NCI-H226 (cell line): Measurements from ENCODE around the gene C3orf52.

ENCODE experiments used
- DNase-seq: peaks from one replicate; pipeline ENCODE4 v3.0.0-alpha.2; 2015

C3orf52 gene

DNA sequence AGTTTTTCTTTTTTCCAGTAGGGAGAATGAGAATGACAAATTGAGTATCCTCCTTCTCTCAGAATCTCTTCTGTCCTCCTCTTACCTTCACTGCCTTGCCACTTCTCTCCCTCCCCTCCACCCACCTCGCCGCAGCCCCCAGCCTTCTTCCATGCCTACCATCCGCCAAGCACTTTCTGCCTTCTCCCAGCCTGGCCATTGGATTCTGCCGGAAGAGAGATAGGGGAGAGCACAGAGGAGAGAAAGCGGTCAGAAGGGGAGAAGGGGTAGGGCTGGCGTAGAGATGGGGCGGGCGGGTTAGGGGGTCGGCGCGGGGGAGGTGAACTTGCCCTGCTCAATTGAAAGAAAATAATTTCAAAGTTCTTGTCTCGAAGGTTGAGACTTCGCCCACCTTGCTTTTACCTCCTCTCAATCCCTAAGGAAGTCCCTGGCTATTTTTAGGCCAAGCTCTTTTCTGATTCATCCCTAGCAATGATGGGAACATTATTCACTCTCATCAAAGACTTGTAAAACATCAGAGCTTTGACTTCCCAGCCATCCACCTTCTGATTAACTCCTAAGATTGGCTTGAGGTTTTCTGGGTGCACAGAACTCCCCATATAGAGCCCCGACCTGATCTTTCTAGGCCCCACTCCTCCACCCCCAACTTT, 811 bp downstream of the C3orf52 start:
- peak; percentile 38 for DNase-seq

DNA sequence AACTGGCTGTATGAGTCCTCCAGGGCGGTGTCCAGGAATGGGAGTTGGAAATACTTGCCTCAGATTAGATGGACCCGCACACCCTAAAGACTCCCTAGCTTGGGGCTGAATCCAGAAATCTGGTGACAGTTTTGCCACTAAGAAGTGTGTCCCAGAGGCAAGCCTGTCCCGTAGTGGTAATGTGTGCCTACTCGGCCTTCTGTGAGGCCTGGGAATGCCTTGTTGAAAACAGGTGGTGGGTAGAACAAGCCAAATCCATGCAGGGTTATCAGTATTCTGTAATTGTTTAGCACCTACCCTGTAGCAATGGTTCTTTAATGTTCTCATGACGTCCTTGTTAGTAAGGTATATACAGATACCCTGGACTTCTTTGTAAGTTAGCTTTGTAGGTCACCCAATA, 1.6 kb downstream of the C3orf52 start:
- DNase-seq = no peak

DNA sequence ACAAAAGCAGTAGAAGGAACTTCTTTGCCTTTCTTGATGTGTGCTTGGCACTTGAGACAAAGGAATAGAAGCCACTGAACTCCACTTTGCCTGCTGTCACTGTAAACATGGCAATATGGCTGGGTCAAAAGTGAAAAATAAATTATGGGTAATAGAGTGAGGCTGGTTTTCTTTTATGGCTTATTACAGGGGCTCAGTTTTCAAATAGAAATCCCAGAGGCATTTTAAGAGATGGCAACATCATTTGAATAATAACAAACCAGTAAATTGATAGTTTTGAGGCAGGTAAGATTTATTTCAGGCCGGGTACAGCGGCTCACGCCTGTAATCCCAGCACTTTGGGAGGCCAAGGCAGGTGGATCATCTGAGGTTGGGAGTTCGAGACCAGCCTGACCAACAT, 2.8 kb downstream of the C3orf52 start:
- no peak for DNase-seq

DNA sequence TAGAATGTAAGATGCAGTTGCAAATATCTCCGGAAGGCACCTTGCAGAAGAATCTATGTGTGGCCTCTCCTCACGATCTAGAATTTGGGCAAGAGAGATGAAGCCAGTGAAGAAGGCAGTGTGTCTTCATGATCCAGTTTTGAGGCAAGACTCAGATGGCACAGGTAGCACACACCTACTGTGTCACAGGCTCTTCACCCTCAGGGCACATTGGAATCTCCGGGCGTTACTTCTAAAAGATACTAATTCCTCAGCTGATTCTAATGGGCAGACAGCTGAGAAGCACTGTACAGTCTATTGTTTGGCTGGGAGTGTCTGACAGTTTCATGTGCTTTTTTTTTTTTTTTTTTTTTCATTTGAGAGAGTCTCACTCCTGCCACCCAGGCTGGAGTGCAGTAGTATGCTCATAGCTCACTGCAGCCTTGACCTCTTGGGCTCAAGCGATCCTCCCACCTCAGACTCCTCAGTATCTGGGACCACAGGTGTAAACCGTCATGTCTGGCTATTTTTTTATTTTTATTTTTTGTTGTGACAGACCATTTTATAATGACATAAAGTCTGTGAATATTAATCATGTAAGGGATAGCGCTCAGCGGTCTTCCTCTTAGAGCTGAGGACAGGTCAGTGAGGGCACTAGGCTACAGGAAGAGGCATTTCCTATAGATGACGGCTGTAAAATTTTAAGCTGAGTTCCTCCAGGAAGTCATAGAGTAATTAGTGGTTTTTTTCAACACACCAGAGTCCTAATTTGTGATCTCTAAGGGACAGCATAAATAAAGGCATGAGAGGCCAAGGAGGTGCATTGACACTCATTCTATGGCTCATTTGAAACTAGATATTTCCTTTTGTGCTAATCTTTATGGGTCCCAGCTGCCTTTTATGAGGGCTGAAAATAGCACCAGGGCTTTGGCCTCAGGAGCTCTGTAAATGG, 4.0 kb downstream of the C3orf52 start:
- no peak for DNase-seq

DNA sequence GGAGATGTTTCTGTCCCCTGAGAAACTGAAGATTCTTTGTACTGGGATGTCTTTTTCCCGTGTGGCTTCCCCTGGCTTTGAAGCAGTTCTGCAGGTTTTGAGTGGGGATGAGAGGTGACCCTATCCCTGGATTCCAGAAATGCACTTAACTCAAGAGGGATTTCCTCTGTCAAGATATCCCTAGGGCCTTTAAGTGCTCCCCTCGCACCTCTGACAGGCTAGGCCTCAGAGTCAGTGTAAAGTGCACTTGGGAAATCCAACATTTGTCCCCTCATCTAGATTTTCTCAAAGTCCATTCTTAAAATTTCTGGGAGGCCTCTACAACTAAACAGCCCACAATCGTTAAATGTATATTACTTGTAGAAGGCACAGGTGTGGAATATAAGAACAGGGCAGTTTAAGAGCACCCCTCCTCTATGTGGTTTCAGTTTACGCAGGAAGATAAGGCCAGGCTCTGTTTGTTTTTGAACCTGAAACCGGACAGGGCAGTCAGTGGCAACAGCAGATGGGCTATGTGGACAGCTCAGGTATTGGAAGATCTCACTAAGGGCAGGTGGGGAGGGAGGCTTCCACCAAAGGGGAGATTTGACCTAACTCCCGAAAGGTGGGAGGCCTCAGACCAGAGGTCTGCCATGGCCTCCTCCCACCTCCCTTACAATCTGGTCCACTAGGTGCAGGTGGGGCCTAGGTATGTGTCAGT, 4.8 kb downstream of the C3orf52 start:
- DNase-seq = no peak

DNA sequence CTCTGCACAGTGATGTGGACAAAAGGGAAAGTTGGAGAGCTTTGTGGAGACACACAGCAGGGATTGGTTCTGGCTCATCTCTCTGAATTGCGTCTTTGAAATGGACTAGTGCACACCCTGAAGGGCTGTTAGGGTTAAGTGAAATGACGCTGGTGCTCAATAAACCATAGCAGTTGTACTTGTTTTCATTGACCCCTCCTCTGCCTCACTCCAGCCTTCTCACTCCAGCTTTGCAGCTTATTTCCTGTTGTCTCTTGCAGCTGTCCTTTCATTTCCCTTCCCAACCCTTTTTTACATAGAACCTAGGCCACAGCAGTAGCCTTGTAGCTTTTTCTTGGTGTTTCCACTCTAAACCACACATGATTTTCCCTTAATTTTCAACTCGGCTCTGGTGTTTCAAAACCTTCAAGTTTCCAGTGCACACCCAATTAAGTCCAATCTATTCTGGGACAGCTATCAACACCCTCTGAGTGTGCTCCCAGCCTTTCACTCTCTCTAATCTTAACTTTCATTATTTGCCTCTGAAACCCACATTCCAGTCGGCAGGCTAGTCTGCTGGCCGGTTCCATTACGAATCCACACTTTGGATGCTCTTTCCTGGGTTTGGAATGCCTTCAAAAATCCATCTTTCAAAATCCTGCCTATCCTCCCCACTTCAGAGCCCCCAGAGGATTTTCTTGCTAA, 6.4 kb downstream of the C3orf52 start:
- peak; percentile 80 for DNase-seq

DNA sequence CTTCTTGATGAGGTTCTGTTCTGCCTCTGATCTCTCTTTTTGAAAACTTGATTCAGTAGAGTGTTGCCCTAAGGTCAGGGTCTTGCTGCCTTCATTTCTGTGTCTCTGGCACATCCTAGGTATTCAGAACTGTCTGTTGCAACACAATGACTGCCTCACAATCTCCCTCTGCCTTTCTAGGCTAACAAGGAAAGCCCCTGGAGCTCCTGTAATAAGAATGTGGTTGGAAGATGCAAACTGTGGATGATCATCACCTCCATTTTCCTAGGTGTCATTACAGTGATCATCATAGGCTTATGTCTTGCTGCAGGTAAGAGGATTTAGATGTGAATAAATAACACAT, 7.0 kb downstream of the C3orf52 start:
- no peak for DNase-seq

DNA sequence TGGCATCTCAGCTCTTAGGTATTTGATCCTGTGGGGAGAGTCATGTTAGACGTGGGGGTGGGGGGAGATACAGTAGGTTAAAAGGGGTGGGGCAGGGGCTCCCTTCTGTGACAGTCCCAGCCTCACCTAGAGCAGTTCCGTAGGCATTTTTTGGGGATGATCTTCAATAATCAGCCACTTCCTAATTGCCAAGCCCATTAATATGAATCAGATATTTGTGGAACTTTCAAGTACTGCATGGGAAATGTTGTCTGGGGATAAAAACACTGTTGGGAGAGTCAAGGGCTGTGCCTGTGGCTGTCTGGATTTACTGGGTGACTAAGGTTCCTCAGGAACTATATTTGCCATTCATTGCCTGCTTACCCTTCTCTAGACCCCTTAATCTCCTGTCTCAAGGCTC, 9.5 kb downstream of the C3orf52 start:
- no peak for DNase-seq

DNA sequence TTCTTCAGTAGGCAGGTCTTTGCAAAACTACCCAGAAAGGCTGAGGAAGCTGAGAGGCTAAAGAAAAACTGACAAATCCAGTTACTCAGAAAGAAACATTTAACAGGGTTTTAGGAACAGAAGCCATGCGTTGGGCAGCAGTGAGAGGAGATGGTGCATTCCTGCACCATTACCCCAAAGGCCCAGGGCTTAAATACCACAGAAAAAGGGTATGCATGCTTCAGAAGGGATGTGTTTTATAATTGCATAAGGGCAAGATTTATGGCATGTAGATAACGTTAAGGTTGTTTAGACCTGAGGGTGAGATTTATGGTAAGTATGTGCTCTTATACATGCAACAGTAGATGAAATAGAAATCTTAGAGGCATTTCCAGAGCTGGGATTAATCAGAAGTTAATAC, 10.0 kb downstream of the C3orf52 start:
- DNase-seq = peak; percentile 93

DNA sequence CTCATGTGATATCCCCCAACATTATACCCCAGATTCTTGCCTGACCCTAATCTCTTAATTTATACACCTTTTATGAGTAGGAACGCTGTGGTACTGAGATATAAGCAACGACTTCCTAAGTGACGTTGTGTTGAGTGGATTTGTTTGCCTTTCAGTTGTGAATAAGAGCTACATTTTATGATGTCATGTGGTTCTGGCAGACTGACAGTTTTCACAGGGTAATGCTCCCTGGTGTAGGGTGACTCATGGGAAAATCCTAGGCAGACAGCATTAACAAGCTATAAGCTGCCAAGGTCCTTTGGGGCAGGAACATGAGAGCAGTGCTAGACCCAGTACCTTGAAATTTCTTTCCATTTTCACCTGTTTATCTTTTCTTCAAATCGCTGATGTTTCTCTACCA, 11.2 kb downstream of the C3orf52 start:
- peak; percentile 99 for DNase-seq

DNA sequence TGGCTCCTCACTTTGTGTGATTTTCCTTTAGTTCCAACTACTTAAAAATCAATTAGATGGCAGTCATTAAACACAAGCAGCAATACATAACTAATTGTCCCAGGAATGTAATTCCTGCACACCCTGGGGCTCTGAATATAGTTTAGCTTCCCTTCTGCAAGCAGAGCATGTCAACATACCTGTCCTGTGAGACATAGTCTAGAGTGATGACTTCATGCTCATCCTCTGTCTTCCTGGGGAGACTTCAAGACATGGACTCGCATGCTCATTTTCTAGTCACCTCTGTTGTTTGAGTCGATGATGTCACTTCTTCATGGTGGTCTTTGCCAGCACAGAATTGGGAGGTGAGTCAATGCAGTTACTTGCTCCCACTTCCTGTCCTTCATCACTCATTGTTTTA, 15.7 kb downstream of the C3orf52 start:
- peak; percentile 84 for DNase-seq

DNA sequence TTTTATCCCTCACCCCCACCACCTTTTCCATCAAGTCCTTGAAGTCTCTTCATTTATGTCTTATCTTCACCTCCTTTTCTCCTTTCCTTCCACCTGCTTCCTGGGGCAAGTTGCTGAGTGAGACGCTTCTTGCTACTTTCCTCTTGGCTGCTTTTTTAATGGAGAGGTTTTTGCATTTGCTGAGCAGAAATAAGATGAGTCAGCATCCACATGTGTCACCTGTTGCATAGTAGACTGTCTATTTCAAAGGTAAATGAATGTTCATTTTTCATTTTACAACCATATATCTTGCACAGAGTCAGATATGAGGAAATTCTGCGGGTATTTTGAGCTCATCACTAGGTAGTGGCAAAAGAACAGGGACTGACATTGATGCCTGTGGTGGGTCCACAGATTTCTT, 18.6 kb downstream of the C3orf52 start:
- no peak for DNase-seq

DNA sequence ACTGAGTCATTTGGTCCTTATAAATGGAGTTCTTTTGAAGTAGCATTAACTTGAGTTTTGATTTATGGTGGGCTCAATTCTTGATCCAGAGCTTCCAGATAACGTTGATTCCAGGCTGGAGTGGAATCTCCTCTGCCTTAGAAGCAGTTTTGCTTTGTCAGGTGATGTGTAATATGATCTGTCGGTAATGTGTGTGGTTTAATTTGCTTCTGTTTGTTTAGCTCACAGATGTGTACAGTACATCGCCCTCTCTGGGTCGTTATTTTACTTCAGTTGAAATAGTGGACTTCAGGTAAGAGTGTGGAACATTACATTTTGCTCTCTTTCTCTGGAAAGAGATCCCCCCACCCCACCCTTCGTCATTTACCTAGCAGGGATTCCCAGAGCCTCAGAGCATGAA, 23.1 kb downstream of the C3orf52 start:
- DNase-seq = no peak

DNA sequence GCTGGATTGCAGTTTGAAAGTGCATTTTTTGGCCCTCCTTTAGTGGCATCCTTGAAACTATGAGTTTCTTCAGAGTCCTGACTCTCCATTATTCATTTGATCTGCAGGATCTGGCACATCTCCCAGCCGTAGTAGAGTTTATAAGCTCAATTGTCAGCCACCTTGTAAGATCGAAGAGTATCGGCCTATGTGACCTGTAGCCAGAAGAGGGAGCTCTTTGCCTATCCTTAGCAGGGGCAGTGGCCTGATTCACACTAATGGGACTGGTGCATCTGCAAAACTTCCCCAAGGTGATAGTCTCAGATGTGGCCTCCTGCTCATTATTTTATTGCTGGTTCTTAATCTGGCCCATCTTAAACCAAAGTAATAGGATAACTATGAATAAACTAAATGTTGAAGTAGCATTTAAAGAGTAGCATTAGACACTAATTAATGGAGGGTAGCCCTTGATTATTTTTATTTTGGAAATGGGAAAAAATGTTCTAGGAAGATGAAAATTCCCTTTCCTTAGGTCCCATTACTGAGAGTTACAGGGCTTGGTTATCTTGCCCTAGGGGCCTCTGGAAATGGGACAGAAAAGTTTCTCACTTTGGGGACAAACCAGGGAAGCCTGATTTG, 25.7 kb downstream of the C3orf52 start:
- DNase-seq = peak; percentile 49

DNA sequence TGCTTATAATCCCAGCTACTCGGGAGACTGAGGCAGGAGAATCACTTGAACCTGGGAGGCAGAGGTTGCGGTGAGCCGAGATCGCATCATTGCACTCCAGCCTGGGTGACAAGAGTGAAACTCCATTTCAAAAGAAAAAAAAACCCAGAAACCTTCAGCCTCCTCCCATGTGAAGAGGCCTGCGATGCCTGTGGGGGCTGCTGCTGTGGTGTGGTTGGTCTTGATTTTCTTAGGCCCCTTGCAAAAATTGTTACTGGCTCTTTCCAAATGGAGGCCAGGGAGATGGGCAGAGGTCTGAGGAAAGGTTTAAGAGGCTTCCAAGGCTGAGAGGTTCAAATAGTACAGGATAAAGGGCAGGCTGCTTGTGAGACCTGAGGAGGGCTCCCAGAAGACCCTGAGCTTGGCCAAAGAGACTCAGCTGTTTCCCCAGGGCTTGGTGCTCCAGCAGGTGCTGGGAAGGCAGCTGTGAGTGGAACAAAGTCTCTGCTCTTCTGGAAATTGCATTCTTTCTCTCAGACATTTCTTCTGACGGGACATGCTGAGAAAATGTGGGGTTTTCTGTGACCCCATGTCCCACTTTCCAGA, 28.5 kb downstream of the C3orf52 start:
- DNase-seq = no peak

DNA sequence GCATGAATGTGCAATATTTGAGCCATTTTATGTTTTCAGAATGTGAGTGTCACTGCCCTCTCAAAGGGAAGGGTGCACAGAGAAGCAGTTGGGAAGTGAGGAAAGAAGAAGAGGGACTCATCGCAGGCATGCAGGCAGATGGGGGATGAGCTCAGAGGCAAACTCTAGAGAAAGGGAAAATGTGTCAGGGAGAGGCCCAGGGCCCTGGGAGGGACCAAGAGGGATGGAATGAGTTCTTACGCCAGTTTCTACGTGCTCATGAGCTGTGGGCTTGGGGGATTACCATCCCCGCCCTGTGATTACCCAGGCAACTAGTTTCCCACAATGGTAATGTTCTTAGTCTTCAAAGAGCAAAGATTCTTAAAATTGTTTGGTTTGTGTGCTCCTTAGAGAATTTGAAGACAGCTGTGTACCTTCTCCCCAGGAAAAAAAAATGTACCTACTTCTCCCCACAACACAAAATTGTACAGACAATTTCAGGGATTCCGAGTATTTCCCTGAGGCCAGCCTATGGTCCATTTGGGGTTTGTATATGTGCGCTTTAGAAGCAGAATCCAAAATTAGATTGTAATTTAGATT, 29.1 kb downstream of the C3orf52 start:
- no peak for DNase-seq

DNA sequence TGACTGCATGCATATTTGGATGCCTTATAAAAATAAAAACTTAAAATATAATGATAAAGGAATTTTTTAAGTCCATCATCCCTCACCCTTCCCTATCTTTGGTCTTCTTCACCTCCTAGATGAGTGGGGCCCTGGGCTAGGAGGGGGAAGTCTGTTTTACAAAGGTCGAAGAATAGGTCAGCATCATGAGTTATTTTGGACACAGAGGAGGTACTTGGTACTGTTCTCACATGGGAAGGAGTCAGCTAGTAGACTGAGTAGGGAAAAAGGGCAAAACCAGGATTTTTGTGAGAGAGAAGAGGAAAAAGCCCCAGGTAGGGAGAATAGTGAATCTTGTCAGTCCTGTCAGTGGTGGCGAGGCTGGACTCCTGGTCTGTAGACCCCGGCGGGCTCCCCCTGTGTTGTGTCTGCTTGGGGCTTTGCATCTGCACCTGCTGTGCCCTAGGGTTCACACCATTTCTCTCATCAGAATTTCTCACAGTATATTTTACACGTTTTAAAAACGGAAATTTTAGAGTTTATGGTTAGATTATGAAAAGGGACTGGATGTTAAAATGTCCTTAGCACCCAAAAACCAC, 29.7 kb downstream of the C3orf52 start:
- no peak for DNase-seq

DNA sequence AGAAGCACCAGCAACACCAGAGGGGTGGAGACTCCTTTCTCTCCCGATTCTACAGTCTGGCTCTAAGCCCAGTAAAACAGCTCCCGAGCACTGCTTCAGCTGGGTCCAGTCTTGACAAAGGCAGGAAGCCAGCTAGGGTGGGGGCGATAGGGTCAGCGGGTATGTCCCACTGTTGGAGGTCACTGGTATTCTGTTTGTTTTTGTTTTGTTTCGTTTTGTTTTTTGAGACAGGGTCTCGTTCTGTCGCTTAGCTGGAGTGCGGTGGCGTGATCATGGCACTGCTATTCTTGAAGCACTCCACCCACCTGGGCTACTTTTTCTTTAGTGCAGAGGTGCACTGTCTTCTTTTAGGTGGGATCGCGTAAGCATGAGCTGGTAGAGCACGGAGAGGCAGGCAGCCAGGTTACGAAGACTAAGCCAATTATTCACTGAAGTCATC, 30.6 kb downstream of the C3orf52 start:
- DNase-seq = no peak

DNA sequence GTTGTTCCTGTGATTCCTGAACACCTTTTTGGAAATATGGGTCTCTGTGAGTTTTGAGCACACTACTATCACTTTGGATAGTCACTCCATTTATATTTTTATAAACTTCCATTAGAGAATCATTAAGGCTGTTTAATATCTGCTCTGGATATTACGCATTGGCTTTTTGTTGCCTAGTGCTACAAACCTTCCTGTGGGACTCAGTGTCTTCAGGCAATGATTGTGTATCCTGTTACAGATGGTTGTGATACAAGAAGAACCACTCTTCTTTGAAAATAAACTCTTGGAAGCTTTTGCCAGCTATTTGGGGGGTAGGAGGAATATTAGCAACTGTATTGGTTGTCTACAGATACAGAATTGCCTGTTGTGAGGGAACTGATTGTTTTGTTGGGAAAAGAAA, 31.2 kb downstream of the C3orf52 start:
- no peak for DNase-seq

DNA sequence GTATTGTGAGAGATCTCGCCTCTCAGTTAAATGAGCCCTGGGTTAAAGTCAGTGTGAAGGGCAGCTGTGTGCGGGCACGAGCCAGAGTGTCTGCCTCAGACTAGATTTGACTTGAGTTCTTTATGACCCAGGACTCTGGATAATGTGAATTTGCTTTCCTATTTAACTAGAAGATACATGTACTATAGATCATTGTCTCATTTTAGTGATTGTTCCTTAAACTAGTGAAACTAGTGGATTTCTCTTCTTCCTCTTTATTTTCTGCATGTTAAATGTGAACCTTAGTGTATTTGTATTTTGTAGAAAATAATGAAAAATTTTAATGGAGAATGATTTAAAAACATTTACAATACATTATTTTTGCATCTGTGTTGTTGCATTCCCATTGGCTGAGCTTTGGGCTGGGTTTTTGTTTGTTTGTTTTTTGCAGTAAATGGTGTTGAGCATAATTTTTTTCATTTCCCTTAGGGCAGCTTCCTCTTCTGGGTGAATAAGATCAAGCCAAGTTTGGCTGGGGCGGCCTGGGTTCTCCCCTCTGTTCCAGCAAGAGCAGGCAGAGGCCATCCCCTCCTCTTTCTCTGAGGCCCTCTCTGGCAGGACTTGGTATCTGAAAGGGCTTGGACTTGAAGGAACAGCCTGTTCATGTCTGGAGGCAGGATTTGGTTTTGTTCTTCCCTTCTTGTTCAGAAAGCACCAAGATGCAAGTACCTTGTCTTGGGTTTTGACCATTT, 31.8 kb downstream of the C3orf52 start:
- no peak for DNase-seq
